ENCODE data around the gene MYBPH. TPM values are rescaled to one million over a fixed set of nuclear protein-coding genes. Genes with fewer than 3 reads are reported as not detected.

The MYBPH gene
- polyA plus RNA-seq, 3 donors: 0.08 to 0.32 (median 0.31) TPM

- DNase-seq (ENCODE audit: low read depth in 3 of 3, low spot score in 2 of 3): no peak
Observed at GRCh38 chr1:203150511-203151297, 24.9 kb downstream of the MYBPH start.

DNA sequence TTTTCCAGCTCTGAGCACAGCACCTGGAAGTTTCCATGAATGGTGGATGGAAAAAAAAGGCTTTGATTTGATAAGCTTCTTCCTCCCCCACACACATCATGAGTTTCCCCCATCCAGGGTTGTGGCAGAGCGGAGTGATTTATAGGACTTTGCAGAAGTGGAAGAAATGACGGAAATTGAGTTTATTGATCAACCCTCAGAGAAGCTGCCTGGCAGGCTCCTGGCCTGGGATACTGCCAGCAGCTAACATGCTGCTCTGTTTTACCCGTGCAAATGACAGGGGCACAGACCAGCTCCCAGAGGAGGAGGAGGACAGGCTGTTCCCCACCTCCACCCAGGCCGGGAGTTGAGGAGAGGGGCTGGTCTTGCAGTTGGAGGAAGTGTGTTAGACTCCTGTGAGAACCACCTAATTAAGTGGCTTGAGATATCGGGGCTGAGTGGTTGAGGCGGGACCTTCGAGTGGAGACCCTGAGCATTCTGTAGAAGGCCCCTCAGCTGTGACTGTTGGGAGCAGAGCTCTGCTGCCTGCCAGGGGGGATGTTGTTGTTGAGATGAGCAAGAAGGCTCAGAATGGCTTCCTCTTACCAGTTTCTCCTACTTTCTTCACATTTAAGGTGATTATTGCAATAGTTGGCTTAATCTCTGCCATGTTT lies 26.3 kb downstream of the MYBPH start:
- no peak for DNase-seq (ENCODE audit: low read depth in 3 of 3, low spot score in 2 of 3)

GRCh38 chr1:203148579-203148978 lies 27.0 kb downstream of the MYBPH start:
- DNase-seq (ENCODE audit: low read depth in 3 of 3, low spot score in 2 of 3): no peak

- DNase-seq (ENCODE audit: low read depth in 3 of 3, low spot score in 2 of 3): no peak
Observed at GRCh38 chr1:203148127-203148526, 27.5 kb downstream of the MYBPH start.

DNA sequence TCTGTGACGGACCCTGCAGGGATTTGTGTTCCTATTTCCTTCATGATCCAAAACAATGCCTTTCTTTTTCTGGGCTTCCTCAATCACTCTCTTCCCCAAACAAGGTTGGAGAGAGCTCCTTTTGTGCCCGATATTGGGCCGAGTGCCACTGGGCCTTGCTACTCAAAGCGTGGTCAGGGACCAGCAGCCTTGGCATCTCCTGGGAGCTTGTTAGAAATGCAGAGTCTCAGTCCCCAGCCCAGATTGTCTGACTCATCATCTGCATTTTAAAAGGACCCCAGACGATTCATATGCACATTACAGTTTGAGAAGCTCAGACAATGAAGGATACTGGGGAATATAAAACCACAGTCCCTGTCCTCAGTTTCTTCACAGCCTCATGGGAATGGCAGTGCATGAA lies 28.2 kb downstream of the MYBPH start:
- no peak for DNase-seq (ENCODE audit: low read depth in 3 of 3, low spot score in 2 of 3)

- DNase-seq (ENCODE audit: low read depth in 3 of 3, low spot score in 2 of 3): no peak
Observed at GRCh38 chr1:203146537-203146936, 29.1 kb downstream of the MYBPH start.

GRCh38 chr1:203146042-203146369 lies 29.6 kb downstream of the MYBPH start:
- no peak for DNase-seq (ENCODE audit: low read depth in 3 of 3, low spot score in 2 of 3)

DNA sequence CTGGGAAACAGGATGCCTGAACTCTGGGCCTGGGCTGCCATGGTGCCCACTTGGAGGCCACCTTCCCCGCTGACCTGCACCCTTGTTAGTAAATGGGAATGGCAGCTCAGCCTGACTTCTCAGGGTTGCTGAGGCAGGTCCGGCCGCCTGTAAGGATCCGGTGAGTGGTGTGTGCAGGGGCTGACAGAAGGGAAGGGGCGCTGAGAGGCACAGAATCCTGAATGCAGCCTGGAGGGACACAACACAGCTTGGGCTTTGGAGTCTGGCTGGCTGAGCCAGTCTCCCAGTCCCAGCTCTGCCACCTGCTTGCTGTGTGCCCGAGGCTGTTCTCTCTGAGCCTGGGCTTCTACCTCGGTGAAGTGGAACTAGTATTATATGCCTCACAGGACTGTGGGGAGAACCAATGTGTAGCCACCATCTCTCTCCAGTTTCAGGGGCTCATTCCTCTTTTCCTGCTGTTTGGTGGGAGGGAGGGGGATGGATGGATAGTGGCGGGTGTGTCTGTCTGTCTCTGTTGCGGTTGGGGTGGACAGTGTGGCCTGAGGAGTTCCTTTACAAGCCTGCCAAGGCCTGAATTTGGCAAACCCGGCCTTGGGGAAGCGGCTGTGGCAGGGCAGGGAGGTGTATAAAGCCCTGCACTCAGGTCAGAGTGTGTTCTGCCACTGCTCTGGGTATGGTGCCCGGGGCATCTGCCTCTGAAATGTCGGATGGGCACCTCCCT lies 30.1 kb downstream of the MYBPH start:
- DNase-seq (ENCODE audit: low read depth in 3 of 3, low spot score in 2 of 3): no peak

- no peak for DNase-seq (ENCODE audit: low read depth in 3 of 3, low spot score in 2 of 3)
Observed at GRCh38 chr1:203144661-203145060, 31.0 kb downstream of the MYBPH start.

DNA sequence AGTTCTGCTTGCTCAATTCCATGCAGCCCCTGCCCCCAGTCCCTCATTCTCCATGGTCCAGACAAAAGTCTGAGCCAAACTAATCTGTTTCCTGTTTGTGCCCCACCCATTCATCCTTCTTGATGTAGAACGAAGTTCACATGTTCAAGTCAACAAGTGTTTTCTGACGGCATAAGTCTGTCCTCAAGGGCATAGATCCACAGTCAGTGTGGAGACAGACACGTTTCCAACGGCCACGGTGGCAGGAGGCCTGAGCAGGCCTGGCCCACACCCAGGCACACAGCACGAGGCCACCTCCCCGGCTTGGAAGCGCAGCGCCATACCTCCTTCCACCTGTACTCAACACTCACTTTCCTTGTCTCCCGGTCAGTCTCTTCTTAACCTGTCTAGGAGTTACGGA lies 32.0 kb downstream of the MYBPH start:
- DNase-seq (ENCODE audit: low read depth in 3 of 3, low spot score in 2 of 3): no peak

- no peak for DNase-seq (ENCODE audit: low read depth in 3 of 3, low spot score in 2 of 3)
Observed at GRCh38 chr1:203142684-203143408, 32.8 kb downstream of the MYBPH start.

DNA sequence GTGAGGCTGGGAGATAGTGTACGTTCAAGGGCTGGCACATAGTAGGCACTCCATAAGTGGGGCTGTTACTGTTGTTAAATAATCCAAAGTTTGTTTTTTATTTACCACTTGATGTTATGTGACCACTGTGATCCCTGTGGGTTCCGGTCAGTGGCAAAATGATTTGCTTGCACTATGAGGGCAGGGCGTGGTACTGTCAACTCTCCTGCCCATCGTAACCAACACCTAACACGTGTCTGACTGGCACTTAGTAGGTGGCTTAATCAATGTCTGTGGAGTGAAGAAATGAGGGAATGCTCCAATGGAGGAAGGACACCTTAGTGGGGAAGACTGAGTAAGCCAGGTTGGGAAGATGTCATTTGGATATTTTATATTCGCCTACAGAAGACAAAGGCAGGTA lies 33.5 kb downstream of the MYBPH start:
- DNase-seq (ENCODE audit: low read depth in 3 of 3, low spot score in 2 of 3): no peak

GRCh38 chr1:203140743-203141520 lies 34.7 kb downstream of the MYBPH start:
- DNase-seq (ENCODE audit: low read depth in 3 of 3, low spot score in 2 of 3): no peak

DNA sequence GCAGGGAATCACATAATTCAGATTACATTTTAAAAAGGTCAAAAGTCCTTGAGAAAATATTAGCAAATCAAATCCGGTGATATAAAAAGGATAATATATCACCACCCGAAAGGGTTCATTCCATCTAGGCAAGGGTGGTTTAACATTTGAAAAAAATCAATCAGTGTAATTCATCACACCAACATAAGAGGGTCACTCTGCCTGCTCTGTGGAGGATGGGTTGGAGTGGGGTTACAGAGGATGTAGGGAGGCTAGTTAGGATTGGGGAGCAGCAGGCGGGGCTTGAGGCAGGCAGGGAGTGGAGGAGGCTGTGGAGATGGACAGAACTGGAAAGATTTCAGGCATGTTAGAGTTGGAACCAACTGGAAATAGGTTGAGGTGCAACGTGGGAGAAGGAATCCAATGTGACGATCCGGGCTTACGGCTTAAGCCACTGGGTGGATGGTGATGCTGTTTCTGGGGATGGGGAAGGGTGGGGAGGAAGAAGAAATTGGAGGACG lies 35.6 kb downstream of the MYBPH start:
- DNase-seq (ENCODE audit: low read depth in 3 of 3, low spot score in 2 of 3): no peak

- no peak for DNase-seq (ENCODE audit: low read depth in 3 of 3, low spot score in 2 of 3)
Observed at GRCh38 chr1:203138066-203138465, 37.6 kb downstream of the MYBPH start.

GRCh38 chr1:203137324-203137723 lies 38.3 kb downstream of the MYBPH start:
- DNase-seq (ENCODE audit: low read depth in 3 of 3, low spot score in 2 of 3): no peak

DNA sequence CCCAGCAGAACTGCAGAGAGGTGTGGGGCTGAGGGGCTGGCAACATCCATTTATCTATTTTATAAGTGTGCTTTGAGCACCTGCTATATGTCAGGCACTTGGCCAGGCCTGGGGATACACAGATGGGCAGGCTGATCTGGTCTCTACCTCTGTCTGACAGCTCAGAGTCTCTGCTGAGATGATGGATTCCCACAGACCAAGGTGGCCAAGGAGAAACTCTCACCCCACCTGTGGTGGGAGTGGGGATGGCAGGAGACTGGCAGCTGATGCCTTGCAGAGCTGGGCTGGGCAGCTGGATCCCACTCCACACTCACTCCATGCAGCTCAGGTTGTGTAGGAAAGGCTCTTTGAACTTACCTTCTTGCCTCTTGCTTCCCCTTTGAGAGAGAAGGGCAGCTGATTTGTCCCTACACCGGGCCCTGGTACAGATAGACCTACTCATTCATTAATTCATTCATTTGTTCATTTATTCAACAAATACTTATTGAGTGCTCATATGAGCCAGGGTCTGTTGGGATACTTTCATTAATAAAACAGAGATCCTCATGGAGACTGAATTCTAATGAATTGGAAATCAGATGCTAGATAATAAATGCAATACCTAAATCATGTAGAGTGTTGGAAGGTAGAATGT lies 39.1 kb downstream of the MYBPH start:
- no peak for DNase-seq (ENCODE audit: low read depth in 3 of 3, low spot score in 2 of 3)

- DNase-seq (ENCODE audit: low read depth in 3 of 3, low spot score in 2 of 3): no peak
Observed at GRCh38 chr1:203135636-203136305, 39.9 kb downstream of the MYBPH start.

All from right renal cortex interstitium (tissue), 3 donors.